ENCODE data around the gene FRMPD4.

The FRMPD4 gene

GRCh38 chrX:12325171-12325570 lies 186.9 kb downstream of the FRMPD4 start:
- TF ChIP-seq, protein P1, sequence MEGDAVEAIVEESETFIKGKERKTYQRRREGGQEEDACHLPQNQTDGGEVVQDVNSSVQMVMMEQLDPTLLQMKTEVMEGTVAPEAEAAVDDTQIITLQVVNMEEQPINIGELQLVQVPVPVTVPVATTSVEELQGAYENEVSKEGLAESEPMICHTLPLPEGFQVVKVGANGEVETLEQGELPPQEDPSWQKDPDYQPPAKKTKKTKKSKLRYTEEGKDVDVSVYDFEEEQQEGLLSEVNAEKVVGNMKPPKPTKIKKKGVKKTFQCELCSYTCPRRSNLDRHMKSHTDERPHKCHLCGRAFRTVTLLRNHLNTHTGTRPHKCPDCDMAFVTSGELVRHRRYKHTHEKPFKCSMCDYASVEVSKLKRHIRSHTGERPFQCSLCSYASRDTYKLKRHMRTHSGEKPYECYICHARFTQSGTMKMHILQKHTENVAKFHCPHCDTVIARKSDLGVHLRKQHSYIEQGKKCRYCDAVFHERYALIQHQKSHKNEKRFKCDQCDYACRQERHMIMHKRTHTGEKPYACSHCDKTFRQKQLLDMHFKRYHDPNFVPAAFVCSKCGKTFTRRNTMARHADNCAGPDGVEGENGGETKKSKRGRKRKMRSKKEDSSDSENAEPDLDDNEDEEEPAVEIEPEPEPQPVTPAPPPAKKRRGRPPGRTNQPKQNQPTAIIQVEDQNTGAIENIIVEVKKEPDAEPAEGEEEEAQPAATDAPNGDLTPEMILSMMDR (IDR thresholded peaks at IDR 0.05; ENCODE audit: low read depth, low read length, missing control alignments), result no peak
- no peak overlapping the region for H3K4me3 ChIP-seq (ENCODE audit: low read depth, low read length)
- DNase-seq (ENCODE audit: low read depth), result no peak

DNA sequence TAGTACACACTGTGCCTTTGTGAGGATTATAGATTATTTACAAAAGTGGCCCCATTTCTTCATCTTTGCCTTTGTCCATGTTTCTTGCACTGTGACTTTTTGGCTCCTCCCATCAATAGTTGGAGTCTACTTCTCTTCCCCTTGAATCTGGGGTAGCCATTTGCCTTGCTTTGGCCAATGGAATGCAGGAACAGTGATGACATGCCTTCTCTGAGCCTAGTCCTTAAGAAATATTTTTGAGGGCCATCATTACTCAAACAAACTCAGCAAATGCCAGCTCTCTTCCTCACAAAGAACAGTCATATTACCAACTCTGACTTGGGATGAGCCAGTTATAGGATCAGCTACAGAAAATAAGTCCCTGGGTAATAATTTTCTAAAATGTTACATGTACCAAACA lies 189.6 kb downstream of the FRMPD4 start:
- H3K4me3 ChIP-seq (ENCODE audit: low read depth, low read length), result no peak overlapping the region
- TF ChIP-seq, protein P1 (IDR thresholded peaks at IDR 0.05; ENCODE audit: low read depth, low read length, missing control alignments), result no peak
- no peak for DNase-seq (ENCODE audit: low read depth)

DNA sequence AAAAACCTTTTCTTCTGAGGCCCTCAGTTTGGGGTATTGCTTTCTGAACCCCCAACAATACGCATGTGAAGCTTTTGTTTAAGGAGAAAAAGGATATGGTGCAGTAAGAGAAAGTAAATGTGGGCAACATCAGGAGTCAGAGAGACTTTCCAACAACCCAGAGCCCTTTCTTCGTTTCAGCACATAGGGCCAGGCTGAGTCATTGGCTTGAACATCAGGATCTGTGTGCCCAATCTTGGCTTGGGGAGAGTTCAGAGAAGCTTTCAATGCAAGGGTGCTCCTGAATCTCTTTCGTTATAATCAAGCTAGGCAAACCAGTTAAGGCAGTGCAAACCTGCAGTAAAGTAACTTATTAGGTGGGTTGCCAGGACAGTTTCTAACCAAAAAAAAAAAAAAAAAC lies 191.2 kb downstream of the FRMPD4 start:
- no peak overlapping the region for H3K4me3 ChIP-seq (ENCODE audit: low read depth, low read length)
- TF ChIP-seq, protein P1 (IDR thresholded peaks at IDR 0.05; ENCODE audit: low read depth, low read length, missing control alignments), result no peak
- DNase-seq (ENCODE audit: low read depth), result no peak

GRCh38 chrX:12330841-12331240 lies 192.6 kb downstream of the FRMPD4 start:
- H3K4me3 ChIP-seq (ENCODE audit: low read depth, low read length), result no peak overlapping the region
- DNase-seq (ENCODE audit: low read depth), result no peak
- TF ChIP-seq, protein P1 (IDR thresholded peaks at IDR 0.05; ENCODE audit: low read depth, low read length, missing control alignments), result no peak

GRCh38 chrX:12332786-12333347 lies 194.6 kb downstream of the FRMPD4 start:
- no peak for DNase-seq (ENCODE audit: low read depth)
- TF ChIP-seq, protein P1 (IDR thresholded peaks at IDR 0.05; ENCODE audit: low read depth, low read length, missing control alignments), result no peak
- H3K4me3 ChIP-seq (ENCODE audit: low read depth, low read length), result no peak overlapping the region

DNA sequence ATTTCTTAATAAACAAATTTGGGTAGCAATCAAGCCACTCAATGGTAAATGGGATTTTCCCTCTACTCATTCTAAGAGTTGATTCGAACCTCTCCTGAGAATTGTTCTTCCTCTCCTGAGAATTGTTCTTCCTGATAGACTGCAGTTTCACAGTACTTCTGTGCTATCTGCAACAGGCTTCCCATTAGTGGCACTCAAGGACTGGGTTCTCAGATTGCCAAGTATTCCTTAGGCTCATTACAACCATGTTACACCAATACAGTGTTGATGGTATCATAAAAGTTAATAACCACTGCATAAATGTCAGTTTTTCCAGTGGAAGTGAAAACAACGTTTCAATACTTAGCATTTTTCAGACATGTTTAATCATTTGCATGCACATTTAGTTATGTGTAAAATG lies 201.6 kb downstream of the FRMPD4 start:
- H3K4me3 ChIP-seq (ENCODE audit: low read depth, low read length), result no peak overlapping the region
- DNase-seq (ENCODE audit: low read depth), result no peak
- TF ChIP-seq, protein P1 (IDR thresholded peaks at IDR 0.05; ENCODE audit: low read depth, low read length, missing control alignments), result no peak

DNA sequence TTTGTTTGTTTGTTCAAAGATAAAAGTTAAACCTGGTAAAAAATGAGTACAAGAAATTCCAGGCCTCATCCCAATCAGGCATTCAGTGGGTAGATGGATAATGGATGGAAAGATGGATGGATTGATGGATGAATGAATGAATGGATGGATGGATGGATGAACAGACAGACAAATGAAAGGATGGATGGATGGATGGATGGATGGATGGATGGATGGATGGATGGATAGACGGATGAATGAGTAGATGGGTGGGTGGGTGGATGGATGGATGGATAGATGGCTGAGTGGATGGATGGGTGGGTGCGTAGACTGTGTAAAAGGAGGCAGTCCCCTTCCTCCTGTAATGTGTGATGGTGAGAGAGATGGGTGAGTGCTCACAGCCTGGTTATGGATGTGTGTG lies 206.7 kb downstream of the FRMPD4 start:
- no peak for DNase-seq (ENCODE audit: low read depth)
- no peak overlapping the region for H3K4me3 ChIP-seq (ENCODE audit: low read depth, low read length)
- TF ChIP-seq, protein P1 (IDR thresholded peaks at IDR 0.05; ENCODE audit: low read depth, low read length, missing control alignments), result no peak

Measured in GM12864 (cell line).